Trophoblast cell (in vitro differentiated cells and primary cell): ENCODE data around the gene COL11A2.
A peak's percentile ranks its signal among the peaks of the same experiment; 100 is the strongest.

Experiments used
- DNase-seq, 2 donors: peaks; one replicate each; pipeline ENCODE4 v3.0.0-alpha.2; 2016
- H2AFZ ChIP-seq: 2 replicates; pipeline ENCODE4 v1.6.1; 2013; ENCODE audit warnings: low read length, moderate library complexity, mild to moderate bottlenecking; ENCODE audit not compliant: insufficient read depth, poor library complexity
- H2AK5ac ChIP-seq: 2 replicates; pipeline ENCODE4 v1.6.1; 2013; ENCODE audit warnings: mild to moderate bottlenecking, low read length
- H2BK120ac ChIP-seq: 2 replicates; pipeline ENCODE4 v1.6.1; 2013; ENCODE audit warnings: low read length, mild to moderate bottlenecking, moderate library complexity; ENCODE audit not compliant: insufficient read depth, poor library complexity
- H2BK12ac ChIP-seq: 2 replicates; pipeline ENCODE4 v1.6.1; 2013; ENCODE audit warnings: mild to moderate bottlenecking, low read length, moderate library complexity
- H2BK5ac ChIP-seq: 2 replicates; pipeline ENCODE4 v1.6.1; 2013; ENCODE audit warnings: low read length, low read depth, moderate library complexity, mild to moderate bottlenecking; ENCODE audit not compliant: poor library complexity
- H3K14ac ChIP-seq: 2 replicates; pipeline ENCODE4 v1.6.1; 2013; ENCODE audit warnings: mild to moderate bottlenecking, low read length
- H3K18ac ChIP-seq: 2 replicates; pipeline ENCODE4 v1.6.1; 2013; ENCODE audit warnings: mild to moderate bottlenecking, low read length
- H3K23ac ChIP-seq: 2 replicates; pipeline ENCODE4 v1.6.1; 2013; ENCODE audit warnings: low read length
- H3K27ac ChIP-seq: 2 replicates; pipeline ENCODE4 v1.5.1; 2013; ENCODE audit warnings: low read depth, mild to moderate bottlenecking, inconsistent platforms, low read length, moderate library complexity
- H3K27me3 ChIP-seq: 2 replicates; pipeline ENCODE4 v1.6.1; 2013; ENCODE audit warnings: inconsistent platforms, mild to moderate bottlenecking, low read length, moderate library complexity; ENCODE audit not compliant: insufficient read depth
- H3K36me3 ChIP-seq, 2 experiments: 1 replicate in 1 of 2; 2 replicates in 1 of 2; pipeline ENCODE4 v1.6.1; 2013; ENCODE audit warnings: low read length in 2 of 2, mild to moderate bottlenecking in 2 of 2, moderate library complexity in 1 of 2; ENCODE audit not compliant: insufficient read depth in 2 of 2, control insufficient read depth in 1 of 2
- H3K4ac ChIP-seq: 2 replicates; pipeline ENCODE4 v1.6.1; 2013; ENCODE audit warnings: low read depth, mild to moderate bottlenecking, low read length, moderate library complexity
- H3K4me1 ChIP-seq, 2 experiments: 1 replicate in 1 of 2; 2 replicates in 1 of 2; pipeline ENCODE4 v1.6.1; 2013; ENCODE audit warnings: low read length in 2 of 2, mild to moderate bottlenecking in 2 of 2, moderate library complexity in 1 of 2; ENCODE audit not compliant: insufficient read depth in 2 of 2, control insufficient read depth in 1 of 2
- H3K4me2 ChIP-seq: 2 replicates; pipeline ENCODE4 v1.6.1; 2013; ENCODE audit warnings: inconsistent platforms, mild to moderate bottlenecking, low read length, moderate library complexity
- H3K4me3 ChIP-seq: 2 replicates; pipeline ENCODE4 v1.5.1; 2013; ENCODE audit warnings: mild to moderate bottlenecking, low read depth, low read length, inconsistent platforms
- H3K79me1 ChIP-seq: one replicate; pipeline ENCODE4 v1.6.1; 2013; ENCODE audit warnings: low read length
- H3K79me2 ChIP-seq: 2 replicates; pipeline ENCODE4 v1.6.1; 2013; ENCODE audit warnings: low read length, mild to moderate bottlenecking; ENCODE audit not compliant: control insufficient read depth, insufficient read depth, poor library complexity
- H3K9ac ChIP-seq: 2 replicates; pipeline ENCODE4 v1.6.1; 2013; ENCODE audit warnings: mild to moderate bottlenecking, low read length
- H3K9me3 ChIP-seq: 2 replicates; pipeline ENCODE4 v1.6.1; 2013; ENCODE audit warnings: low read depth, mild to moderate bottlenecking, control low read depth, inconsistent platforms, low read length; ENCODE audit not compliant: insufficient read depth
- H4K12ac ChIP-seq: 2 replicates; pipeline ENCODE4 v1.6.1; 2013; ENCODE audit warnings: low read depth, mild to moderate bottlenecking, low read length, moderate library complexity
- H4K8ac ChIP-seq: 2 replicates; pipeline ENCODE4 v1.6.1; 2013; ENCODE audit warnings: low read depth, mild to moderate bottlenecking, low read length, moderate library complexity
- H4K91ac ChIP-seq: one replicate; pipeline ENCODE4 v1.6.1; 2013; ENCODE audit warnings: low read depth, mild to moderate bottlenecking, low read length, moderate library complexity
- WGBS: extraction: QIAGEN DNeasy Blood & Tissue Kit; methylation state at CpG from one replicate; pipeline ENCODE4 v1.1.7; 2013; ENCODE audit warnings: missing lambda C conversion rate; ENCODE audit not compliant: insufficient read length, insufficient coverage; ENCODE audit errors: extremely low coverage; 5-methylcytosine and 5-hydroxymethylcytosine counted together

COL11A2 gene

GRCh38 chr6:33139596-33140206 lies 52.6 kb downstream of the COL11A2 start:
- no peak for DNase-seq
- Histone ChIP-seq H3K14ac (no peak overlapping the region), H2BK12ac (no peak overlapping the region), H3K18ac (no peak overlapping the region), H4K8ac (no peak overlapping the region), H3K36me3 (no peaks in the 10 kb centered on the region), H3K79me2 (no peaks in the 10 kb centered on the region), H3K9ac (no peak overlapping the region), H3K9me3 (peaks cover 4% of the 10 kb centered on the region), H2AK5ac (no peak overlapping the region), H3K4me3 (no peak overlapping the region), H3K4me2 (no peak overlapping the region), H4K12ac (no peak overlapping the region), H2BK120ac (no peak overlapping the region), H4K91ac (no peak overlapping the region), H3K4me1 (no peaks in the 10 kb centered on the region), H2BK5ac (no peak overlapping the region), H3K27me3 (no peaks in the 10 kb centered on the region), H3K23ac (no peak overlapping the region), H2AFZ (peak overlapping the region; percentile 54), H3K27ac (no peak overlapping the region), H3K4ac (no peak overlapping the region), H3K79me1 (no peaks in the 10 kb centered on the region)
- WGBS: no CpG with 5 or more reads among the region's 8 CpGs

GRCh38 chr6:33136310-33136900 lies 55.9 kb downstream of the COL11A2 start:
- Histone ChIP-seq H3K14ac (no peak overlapping the region), H4K12ac (no peak overlapping the region), H2AK5ac (no peak overlapping the region), H3K9me3 (no peaks in the 10 kb centered on the region), H2BK5ac (no peak overlapping the region), H3K79me1 (no peaks in the 10 kb centered on the region), H3K36me3 (no peaks in the 10 kb centered on the region), H4K8ac (no peak overlapping the region), H3K9ac (no peak overlapping the region), H2BK12ac (no peak overlapping the region), H3K27me3 (no peaks in the 10 kb centered on the region), H2BK120ac (no peak overlapping the region), H3K4ac (no peak overlapping the region), H3K79me2 (no peaks in the 10 kb centered on the region), H3K4me3 (no peak overlapping the region), H3K18ac (no peak overlapping the region), H3K27ac (no peak overlapping the region), H4K91ac (no peak overlapping the region), H2AFZ (no peak overlapping the region), H3K4me2 (no peak overlapping the region), H3K23ac (no peak overlapping the region), H3K4me1 (no peaks in the 10 kb centered on the region)
- DNase-seq: no peak
- WGBS: no CpG with 5 or more reads among the region's 4 CpGs

GRCh38 chr6:33132081-33132524 lies 60.2 kb downstream of the COL11A2 start:
- H2AFZ ChIP-seq: no peak overlapping the region
- H3K18ac ChIP-seq: no peak overlapping the region
- no peak overlapping the region for H3K4me2 ChIP-seq
- no CpG with 5 or more reads among the region's 8 CpGs for WGBS
- no peak overlapping the region for H4K12ac ChIP-seq
- no peak overlapping the region for H3K27ac ChIP-seq
- no peak overlapping the region for H3K23ac ChIP-seq
- peak; percentile 5 to 33 for DNase-seq
- no peak overlapping the region for H4K91ac ChIP-seq
- no peaks in the 10 kb centered on the region for H3K79me2 ChIP-seq
- H3K4me1 ChIP-seq: no peaks in the 10 kb centered on the region
- H2BK120ac ChIP-seq: no peak overlapping the region
- no peak overlapping the region for H2AK5ac ChIP-seq
- no peaks in the 10 kb centered on the region for H3K36me3 ChIP-seq
- H2BK5ac ChIP-seq: no peak overlapping the region
- H4K8ac ChIP-seq: no peak overlapping the region
- no peak overlapping the region for H3K9ac ChIP-seq
- no peak overlapping the region for H3K4ac ChIP-seq
- no peak overlapping the region for H3K4me3 ChIP-seq
- H3K27me3 ChIP-seq: no peaks in the 10 kb centered on the region
- no peaks in the 10 kb centered on the region for H3K79me1 ChIP-seq
- H3K14ac ChIP-seq: no peak overlapping the region
- H2BK12ac ChIP-seq: no peak overlapping the region
- no peaks in the 10 kb centered on the region for H3K9me3 ChIP-seq

- Histone ChIP-seq H3K4ac (no peak overlapping the region), H2BK120ac (no peak overlapping the region), H3K36me3 (no peaks in the 10 kb centered on the region), H3K27ac (no peak overlapping the region), H4K12ac (no peak overlapping the region), H3K9ac (no peak overlapping the region), H2BK5ac (no peak overlapping the region), H2AFZ (no peak overlapping the region), H3K4me2 (no peak overlapping the region), H3K79me2 (no peaks in the 10 kb centered on the region), H3K4me1 (no peaks in the 10 kb centered on the region), H2BK12ac (no peak overlapping the region), H4K91ac (no peak overlapping the region), H2AK5ac (no peak overlapping the region), H3K4me3 (no peak overlapping the region), H3K79me1 (no peaks in the 10 kb centered on the region), H3K18ac (no peak overlapping the region), H3K14ac (no peak overlapping the region), H3K9me3 (peaks cover 2% of the 10 kb centered on the region), H4K8ac (no peak overlapping the region), H3K27me3 (no peaks in the 10 kb centered on the region), H3K23ac (no peak overlapping the region)
- no CpG with 5 or more reads among the region's 3 CpGs for WGBS
- DNase-seq: no peak
Measured at GRCh38 chr6:33128318-33128717, 63.9 kb downstream of the COL11A2 start.
